ENCODE results near the gene SKA3.
"Not testable (repeated sequence)": the region's sequence is repeated elsewhere in the genome, so short reads cannot be mapped to it uniquely, and the experiment has no call there.

SKA3 gene

GRCh38 chr13:21176215-21176981 is at the start of gene SKA3, which contains the start of gene MRPL57:
TSS of gene SKA3 (minus strand) at chr13:21176552. CDS start at chr13:21176477, 75 bp downstream.
TSS of gene MRPL57 (plus strand) at chr13:21176658. CDS start at chr13:21176917, 259 bp downstream.
- DNase-seq: peak; percentile 87 to 90

- DNase-seq: no peak
Measured at GRCh38 chr13:21225082-21225481, 48.7 kb upstream of the SKA3 start.

GRCh38 chr13:21221268-21221667 is 44.9 kb upstream of the SKA3 start:
- no peak for DNase-seq

GRCh38 chr13:21219716-21220115 is 43.4 kb upstream of the SKA3 start:
- DNase-seq: not testable (repeated sequence)

- DNase-seq: no peak
Measured at GRCh38 chr13:21219036-21219381, 42.7 kb upstream of the SKA3 start.

GRCh38 chr13:21218351-21219035 is 42.1 kb upstream of the SKA3 start:
- DNase-seq: no peak

GRCh38 chr13:21216332-21216731 is 40.0 kb upstream of the SKA3 start:
- DNase-seq: no peak

- not testable (repeated sequence) for DNase-seq
Measured at GRCh38 chr13:21215419-21215818, 39.1 kb upstream of the SKA3 start.

- DNase-seq: no peak
Measured at GRCh38 chr13:21212138-21212775, 35.9 kb upstream of the SKA3 start.

- no peak for DNase-seq
Measured at GRCh38 chr13:21208652-21209154, 32.4 kb upstream of the SKA3 start.

GRCh38 chr13:21202767-21203531 is 26.6 kb upstream of the SKA3 start:
- DNase-seq: no peak

- DNase-seq: not testable (repeated sequence)
Measured at GRCh38 chr13:21201456-21202190, 25.3 kb upstream of the SKA3 start.

GRCh38 chr13:21198391-21198790 is 22.0 kb upstream of the SKA3 start:
- DNase-seq: not testable (repeated sequence)

GRCh38 chr13:21197606-21198225 is 21.4 kb upstream of the SKA3 start:
- not testable (repeated sequence) for DNase-seq

- DNase-seq: not testable (repeated sequence)
Measured at GRCh38 chr13:21194756-21195155, 18.4 kb upstream of the SKA3 start.

- DNase-seq: not testable (repeated sequence)
Measured at GRCh38 chr13:21186410-21186809, 10.1 kb upstream of the SKA3 start.

GRCh38 chr13:21181671-21182070 is 5.3 kb upstream of the SKA3 start:
- DNase-seq: no peak

- DNase-seq: peak; percentile 21 to 35
Measured at GRCh38 chr13:21176982-21177284, 581 bp upstream of the SKA3 start.

GRCh38 chr13:21175656-21176214 is 617 bp downstream of the SKA3 start:
- no peak for DNase-seq

- not testable (repeated sequence) for DNase-seq
Measured at GRCh38 chr13:21173767-21174166, 2.6 kb downstream of the SKA3 start.

- DNase-seq: no peak
Measured at GRCh38 chr13:21171420-21171819, 4.9 kb downstream of the SKA3 start.

Measured in activated CD4-positive, alpha-beta T cell treated with anti-CD3 and anti-CD28 coated beads, Interleukin-2, amount 50 U/mL, for 4 hours (primary cell).